Activated T-cell treated with anti-CD3 and anti-CD28 coated beads, Interleukin-2, amount 50 U/mL, for 72 hours (primary cell): ENCODE data around the gene LRFN4. TPM values are rescaled to one million over a fixed set of nuclear protein-coding genes. Genes with fewer than 3 reads are reported as not detected.
A peak's percentile ranks its signal among the peaks of the same experiment; 100 is the strongest.
"Not testable (repeated sequence)": the region's sequence is repeated elsewhere in the genome, so short reads cannot be mapped to it uniquely, and the experiment has no call there.

Experiments used
- ATAC-seq, 2 donors: fragments of 150-1000 bp; cut with Tn5 transposase; replicated peaks in 1 of 2; 2 replicates each; pipeline ENCODE4 v1.10.0; 2021; ENCODE audit warnings: moderate library complexity in 2 of 2, mild to moderate bottlenecking in 1 of 2
- DNase-seq, 2 donors: peaks; one replicate each; pipeline ENCODE4 v3.0.0; 2021 to 2022; ENCODE audit warnings: mixed read lengths in 1 of 2
- H3K27ac Mint-ChIP-seq: one replicate; pipeline ENCODE4 v1.8.0; 2022; ENCODE audit warnings: mild to moderate bottlenecking, moderate library complexity, mixed read lengths
- H3K27me3 Mint-ChIP-seq: one replicate; pipeline ENCODE4 v1.8.0; 2022; ENCODE audit warnings: low read depth, mixed read lengths
- H3K36me3 Mint-ChIP-seq, 2 donors: one replicate each; pipeline ENCODE4 v1.8.0; 2022; ENCODE audit warnings: mixed read lengths in 2 of 2, mild to moderate bottlenecking in 1 of 2; ENCODE audit not compliant: insufficient read depth in 2 of 2
- H3K4me1 Mint-ChIP-seq: one replicate; pipeline ENCODE4 v1.8.0; 2022; ENCODE audit warnings: low read depth, mixed read lengths
- H3K4me3 Mint-ChIP-seq, 2 donors: one replicate each; pipeline ENCODE4 v1.8.0; 2022; ENCODE audit warnings: mild to moderate bottlenecking in 2 of 2, mixed read lengths in 2 of 2, moderate library complexity in 2 of 2
- H3K9me3 Mint-ChIP-seq, 2 donors: one replicate each; pipeline ENCODE4 v1.8.0; 2022; ENCODE audit warnings: mixed read lengths in 2 of 2
- total RNA-seq, 2 donors: library from RNA; stranded (reverse); gene quantifications; one replicate each; pipeline ENCODE4 v1.2.3, GENCODE V29; 2022

LRFN4 gene
- total RNA-seq = 10 to 100 TPM; 13.4 to 18.3 TPM

- DNase-seq (peak; percentile 62 to 63), ATAC-seq (peak; percentile 65 to 68)
- H3K4me3 Mint-ChIP-seq = peak within 1 kb of the TSS; percentile 89 to 95
- peak within 1 kb of the TSS; percentile 54 for H3K27ac Mint-ChIP-seq
- no peaks in the 10 kb centered on the region for H3K9me3 Mint-ChIP-seq
- H3K36me3 Mint-ChIP-seq = peaks cover 0 to 1% of the 10 kb centered on the region in 2 donors
- H3K27me3 Mint-ChIP-seq = no peaks in the 10 kb centered on the region
- H3K4me1 Mint-ChIP-seq = peaks cover 7% of the 10 kb centered on the region
Observed at GRCh38 chr11:66856496-66857233, at the start of gene LRFN4. TSS of gene LRFN4 (plus strand) at chr11:66857064. CDS start at chr11:66857745, 681 bp downstream.

DNA sequence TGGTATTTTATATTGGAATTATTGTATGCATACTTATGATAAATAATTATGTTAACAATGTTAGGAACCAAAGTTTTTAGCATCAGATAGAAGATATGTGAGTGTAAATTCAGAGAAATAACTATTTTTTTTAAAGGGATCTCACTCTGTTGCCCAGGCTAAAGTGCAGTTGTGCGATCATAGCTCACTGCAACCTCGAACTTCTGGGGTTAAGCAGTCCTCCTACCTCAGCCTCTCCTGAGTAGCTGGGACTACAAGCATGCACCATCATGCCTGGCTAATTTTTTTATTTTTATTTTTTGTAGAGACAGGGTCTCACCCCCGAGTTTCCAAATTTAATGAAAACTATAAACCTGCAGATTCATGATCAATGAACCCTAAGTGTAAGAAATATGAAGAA, 47.3 kb upstream of the LRFN4 start:
- Mint-ChIP-seq H3K4me3 (no peak overlapping the region), H3K9me3 (no peaks in the 10 kb centered on the region)

DNA sequence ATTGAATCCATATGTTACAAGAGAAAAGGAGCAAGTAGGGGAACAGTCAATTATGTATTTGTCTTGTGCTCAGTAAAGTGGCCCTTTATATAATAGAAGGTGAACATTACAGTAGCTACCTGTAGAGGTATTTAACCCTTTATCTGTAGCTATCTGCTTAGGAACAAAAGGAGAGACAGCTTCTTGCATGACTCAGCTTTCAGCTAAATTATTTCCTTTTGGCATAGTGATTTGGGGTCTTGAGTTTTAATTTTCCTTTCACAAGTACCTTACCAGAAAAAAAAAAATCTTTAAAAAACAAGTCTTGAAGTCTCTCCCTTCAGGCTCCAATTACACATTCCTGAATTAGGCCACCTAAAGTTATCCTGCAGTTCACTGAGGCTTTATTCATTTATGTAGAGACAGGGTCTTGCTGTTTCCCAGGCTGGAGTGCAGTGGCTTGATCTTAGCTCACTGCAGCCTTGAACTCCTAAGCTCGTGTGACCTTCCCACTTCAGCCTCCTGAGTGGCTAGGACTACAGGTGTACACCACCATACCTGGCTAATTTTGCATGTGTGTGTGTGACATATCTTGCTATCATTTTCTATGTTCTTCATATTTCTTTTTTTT, 46.2 kb upstream of the LRFN4 start:
- peaks cover 7% of the 10 kb centered on the region for H3K4me1 Mint-ChIP-seq
- no peaks in the 10 kb centered on the region for H3K9me3 Mint-ChIP-seq
- H3K27me3 Mint-ChIP-seq = no peaks in the 10 kb centered on the region
- DNase-seq (no peak), ATAC-seq (no peak)
- H3K4me3 Mint-ChIP-seq = no peak overlapping the region
- H3K36me3 Mint-ChIP-seq = peaks cover 0 to 2% of the 10 kb centered on the region in 2 donors
- no peak overlapping the region for H3K27ac Mint-ChIP-seq

More for the DNA sequence above, 47.3 kb upstream of the LRFN4 start:
- Mint-ChIP-seq H3K4me1 (no peaks in the 10 kb centered on the region), H3K27ac (no peak overlapping the region), H3K36me3 (peaks cover 0 to 2% of the 10 kb centered on the region in 2 donors), H3K27me3 (no peaks in the 10 kb centered on the region)
- DNase-seq (no peak), ATAC-seq (no peak)

DNA sequence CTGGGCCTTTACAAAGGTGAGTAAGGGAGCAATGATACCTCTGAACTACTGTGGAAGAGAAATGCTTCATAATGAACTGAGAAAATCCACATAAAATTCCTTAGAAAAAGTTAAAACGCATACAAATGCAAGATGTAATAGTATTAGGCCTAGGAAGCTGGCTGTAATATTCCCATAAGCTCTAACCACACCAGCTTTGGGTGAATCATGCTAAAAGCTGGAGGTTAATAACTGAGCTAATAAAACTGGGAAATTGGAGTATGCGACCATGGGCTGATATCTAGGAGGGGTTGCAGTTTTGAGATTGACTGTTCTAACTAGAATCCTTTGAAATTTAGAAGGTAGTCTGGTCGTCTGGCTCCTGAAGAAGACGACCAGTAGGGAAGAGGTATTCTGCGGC, 42.2 kb upstream of the LRFN4 start:
- Mint-ChIP-seq H3K9me3 (no peaks in the 10 kb centered on the region), H3K27me3 (no peaks in the 10 kb centered on the region), H3K27ac (no peak overlapping the region), H3K4me3 (no peak overlapping the region), H3K4me1 (peaks cover 10% of the 10 kb centered on the region), H3K36me3 (no peaks in the 10 kb centered on the region)
- DNase-seq (no peak), ATAC-seq (no peak)

- Mint-ChIP-seq H3K4me3 (no peak overlapping the region), H3K27ac (peak overlapping the region; percentile 25), H3K9me3 (no peaks in the 10 kb centered on the region), H3K4me1 (peaks cover 10% of the 10 kb centered on the region), H3K27me3 (no peaks in the 10 kb centered on the region), H3K36me3 (no peaks in the 10 kb centered on the region)
- peak in 1 of 2 donors; percentile 53 for ATAC-seq
- no peak for DNase-seq
Observed at GRCh38 chr11:66815646-66816045, 41.2 kb upstream of the LRFN4 start.

DNA sequence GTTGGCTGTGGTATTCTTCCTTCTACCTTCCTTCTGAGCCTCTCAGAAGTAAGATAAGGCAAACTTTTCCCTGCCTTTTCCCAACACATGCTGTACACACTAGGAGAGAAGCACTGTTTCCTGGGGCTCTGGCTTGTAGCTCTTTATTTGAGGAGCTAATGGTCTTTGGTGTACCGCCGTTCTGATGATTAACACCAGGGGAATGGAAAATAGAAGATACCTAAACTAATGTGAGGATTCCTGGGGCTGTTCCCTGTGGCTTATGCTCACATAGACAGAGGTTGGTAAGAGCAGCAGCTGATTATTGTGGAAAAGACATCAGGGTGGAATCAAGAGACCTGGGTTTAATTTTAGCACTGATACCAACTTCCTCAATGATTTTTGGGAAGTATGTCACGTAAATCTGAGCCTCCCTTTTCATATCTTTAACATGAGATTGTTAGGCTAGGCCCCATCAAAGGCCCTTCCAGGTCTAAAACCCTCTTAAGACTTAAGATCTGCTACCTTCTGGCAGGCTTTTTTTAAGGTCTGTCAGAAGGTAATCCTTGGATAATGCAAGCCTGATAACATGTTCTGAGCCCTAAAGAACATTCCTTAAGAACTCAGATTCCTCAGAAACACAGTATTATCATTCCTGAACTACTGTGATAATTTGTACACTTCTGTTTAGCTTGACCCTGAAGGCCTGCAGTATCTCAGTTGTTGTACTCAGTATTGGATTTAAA, 38.5 kb upstream of the LRFN4 start:
- DNase-seq (no peak), ATAC-seq (no peak)
- Mint-ChIP-seq H3K4me1 (peaks cover 10% of the 10 kb centered on the region), H3K36me3 (no peaks in the 10 kb centered on the region), H3K27ac (no peak overlapping the region), H3K27me3 (no peaks in the 10 kb centered on the region), H3K9me3 (no peaks in the 10 kb centered on the region), H3K4me3 (no peak overlapping the region)

DNA sequence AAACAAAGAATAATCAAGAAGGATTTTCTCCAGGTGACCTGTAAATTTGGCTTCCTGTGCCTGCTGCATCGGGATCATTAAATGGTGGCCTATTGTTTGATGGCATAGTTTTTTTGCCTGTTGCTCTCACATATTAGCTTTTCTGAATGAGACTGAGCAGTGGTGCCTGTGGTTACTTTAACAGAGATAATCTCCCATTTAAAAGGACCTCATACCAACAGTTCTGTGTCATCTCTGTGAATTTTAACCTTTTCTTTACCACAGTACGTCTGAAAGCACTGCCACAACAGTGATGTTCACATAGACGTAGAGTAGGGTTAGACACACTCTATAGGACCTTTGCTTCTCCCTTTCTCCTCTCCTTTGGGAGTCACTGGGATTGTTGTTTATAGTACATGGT, 36.5 kb upstream of the LRFN4 start:
- Mint-ChIP-seq H3K4me3 (no peak overlapping the region), H3K4me1 (peaks cover 7% of the 10 kb centered on the region), H3K9me3 (no peaks in the 10 kb centered on the region), H3K27ac (no peak overlapping the region), H3K36me3 (no peaks in the 10 kb centered on the region), H3K27me3 (no peaks in the 10 kb centered on the region)
- DNase-seq (no peak), ATAC-seq (no peak)

GRCh38 chr11:66820901-66821300, 36.0 kb upstream of the LRFN4 start:
- DNase-seq = no peak
- Mint-ChIP-seq H3K4me3 (no peak overlapping the region), H3K27ac (no peak overlapping the region), H3K4me1 (peaks cover 2% of the 10 kb centered on the region), H3K27me3 (no peaks in the 10 kb centered on the region), H3K9me3 (no peaks in the 10 kb centered on the region), H3K36me3 (no peaks in the 10 kb centered on the region)
- no peak for ATAC-seq

DNA sequence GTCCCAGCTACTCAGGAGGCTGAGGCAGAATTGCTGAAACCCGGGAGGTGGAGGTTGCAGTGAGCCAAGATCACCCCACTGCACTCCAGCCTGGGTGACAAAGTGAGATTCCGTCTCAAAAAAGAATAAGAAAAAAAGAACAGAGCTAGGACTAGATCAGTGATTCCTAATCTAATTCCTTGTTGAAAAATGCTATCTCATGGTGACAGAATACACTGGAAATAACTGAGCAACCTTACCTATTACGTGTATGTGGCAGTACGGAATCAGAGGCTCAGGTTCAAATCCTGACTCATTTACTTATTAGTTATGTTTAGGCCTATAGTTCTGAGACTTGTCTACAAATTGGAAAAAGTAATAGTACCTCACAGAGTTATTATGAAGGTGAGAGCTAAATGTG, 33.2 kb upstream of the LRFN4 start:
- DNase-seq = no peak
- no peaks in the 10 kb centered on the region for H3K27me3 Mint-ChIP-seq
- no peaks in the 10 kb centered on the region for H3K36me3 Mint-ChIP-seq
- no peak overlapping the region for H3K4me3 Mint-ChIP-seq
- no peaks in the 10 kb centered on the region for H3K9me3 Mint-ChIP-seq
- peak overlapping the region; percentile 35 for H3K27ac Mint-ChIP-seq
- no peak for ATAC-seq
- no peaks in the 10 kb centered on the region for H3K4me1 Mint-ChIP-seq

- H3K36me3 Mint-ChIP-seq, ATAC-seq, H3K4me3 Mint-ChIP-seq, DNase-seq, H3K9me3 Mint-ChIP-seq, H3K27me3 Mint-ChIP-seq, H3K4me1 Mint-ChIP-seq, H3K27ac Mint-ChIP-seq: not testable (repeated sequence)
Observed at GRCh38 chr11:66824573-66824972, 32.3 kb upstream of the LRFN4 start.

- Mint-ChIP-seq H3K36me3 (no peaks in the 10 kb centered on the region), H3K27me3 (no peaks in the 10 kb centered on the region), H3K4me3 (no peak overlapping the region), H3K9me3 (no peaks in the 10 kb centered on the region), H3K4me1 (peaks cover 7% of the 10 kb centered on the region), H3K27ac (peak overlapping the region; percentile 31)
- DNase-seq = no peak
- no peak for ATAC-seq
Observed at GRCh38 chr11:66834539-66834845, 22.4 kb upstream of the LRFN4 start.

DNA sequence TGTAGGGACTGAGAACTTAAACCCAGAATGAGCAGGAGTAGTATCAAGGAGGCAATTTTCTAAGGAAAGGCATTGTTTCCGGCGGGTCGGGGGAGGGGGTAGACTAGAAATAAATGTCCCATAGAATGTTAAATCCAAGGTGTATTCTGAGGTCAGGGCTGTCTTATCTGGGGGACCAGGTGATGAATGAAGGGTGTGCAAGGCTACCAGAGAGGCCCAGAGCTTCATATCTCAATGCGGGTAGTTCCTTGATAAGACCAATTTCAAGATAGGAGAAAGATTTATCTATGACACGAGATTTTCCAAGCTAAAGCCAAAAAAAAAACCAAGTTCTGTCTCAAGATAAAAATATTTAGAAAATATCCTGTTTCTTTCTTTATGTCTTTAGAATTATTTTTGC, 21.9 kb upstream of the LRFN4 start:
- DNase-seq = no peak
- ATAC-seq = no peak
- no peaks in the 10 kb centered on the region for H3K36me3 Mint-ChIP-seq
- no peaks in the 10 kb centered on the region for H3K27me3 Mint-ChIP-seq
- H3K4me1 Mint-ChIP-seq = peaks cover 11% of the 10 kb centered on the region
- no peaks in the 10 kb centered on the region for H3K9me3 Mint-ChIP-seq
- no peak overlapping the region for H3K27ac Mint-ChIP-seq
- no peak overlapping the region for H3K4me3 Mint-ChIP-seq

DNA sequence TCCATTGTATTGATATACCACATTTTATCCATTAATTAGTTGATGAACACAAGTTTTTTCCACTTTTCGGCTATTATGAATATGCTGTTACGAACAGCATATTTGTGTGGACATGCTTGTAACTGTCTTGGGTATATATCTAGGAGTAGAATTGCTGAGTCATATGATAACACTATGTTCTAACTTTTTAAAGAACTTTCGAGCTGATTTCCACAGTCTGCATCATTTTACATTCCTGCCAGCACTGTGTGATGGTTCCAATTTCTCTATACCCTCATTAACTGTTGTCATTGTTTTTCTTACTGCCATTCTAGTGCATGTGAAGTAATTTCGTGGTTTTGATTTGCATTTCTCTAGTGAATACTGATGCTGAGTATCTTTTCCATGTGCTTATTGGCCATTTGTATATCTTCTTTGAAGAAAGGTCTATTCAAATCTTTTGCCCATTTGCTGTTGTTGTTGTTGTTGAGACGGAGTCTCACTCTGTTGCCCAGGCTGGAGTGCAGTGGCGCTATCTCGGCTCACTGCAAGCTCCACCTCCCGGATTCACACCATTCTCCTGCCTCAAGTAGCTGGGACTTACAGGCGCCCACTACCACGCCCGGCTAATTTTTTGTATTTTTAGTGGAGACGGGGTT, 21.0 kb upstream of the LRFN4 start:
- Mint-ChIP-seq H3K27me3 (no peaks in the 10 kb centered on the region), H3K4me1 (peaks cover 21% of the 10 kb centered on the region), H3K4me3 (no peak overlapping the region), H3K9me3 (no peaks in the 10 kb centered on the region), H3K27ac (no peak overlapping the region), H3K36me3 (peaks cover 0 to 3% of the 10 kb centered on the region in 2 donors)
- DNase-seq (no peak), ATAC-seq (no peak)
